Brain microvascular endothelial cell (primary cell): ENCODE results near the gene RPL27A.

Experiments
- DNase-seq: peaks from one replicate; pipeline ENCODE4 v3.0.0-alpha.2; 2020
- H3K27ac ChIP-seq: fragments of 250-450 bp; sonication (Bioruptor Pico); 2 replicates; pipeline ENCODE4 v1.5.1; 2020; ENCODE audit warnings: mild to moderate bottlenecking, moderate library complexity
- H3K27me3 ChIP-seq: fragments of 250-450 bp; sonication (Bioruptor Pico); replicated peaks from 2 replicates; pipeline ENCODE4 v1.5.1; 2020; ENCODE audit warnings: mild to moderate bottlenecking
- H3K36me3 ChIP-seq: fragments of 250-450 bp; sonication (Bioruptor Pico); replicated peaks from 2 replicates; pipeline ENCODE4 v1.5.1; 2020; ENCODE audit warnings: mild to moderate bottlenecking
- H3K4me3 ChIP-seq: 2 replicates; pipeline ENCODE4 v1.5.1; 2011; ENCODE audit warnings: low read depth, mild to moderate bottlenecking, control low read depth, low read length, moderate library complexity
- in situ Hi-C: cut with HindIII; loops from 2 replicates; pipeline ENCODE4 v1.10.0; 2017; ENCODE audit warnings: low sequenced_read_pairs, low pct_ligation_motif_present
- TF ChIP-seq, protein P1 (sequence below): IDR thresholded peaks from 2 replicates; pipeline ENCODE4 v1.5.1; 2011; ENCODE audit warnings: low read depth, mild to moderate bottlenecking, moderate library complexity, low read length, control low read depth, inconsistent platforms; ENCODE audit errors: missing control alignments

The RPL27A gene

DNA sequence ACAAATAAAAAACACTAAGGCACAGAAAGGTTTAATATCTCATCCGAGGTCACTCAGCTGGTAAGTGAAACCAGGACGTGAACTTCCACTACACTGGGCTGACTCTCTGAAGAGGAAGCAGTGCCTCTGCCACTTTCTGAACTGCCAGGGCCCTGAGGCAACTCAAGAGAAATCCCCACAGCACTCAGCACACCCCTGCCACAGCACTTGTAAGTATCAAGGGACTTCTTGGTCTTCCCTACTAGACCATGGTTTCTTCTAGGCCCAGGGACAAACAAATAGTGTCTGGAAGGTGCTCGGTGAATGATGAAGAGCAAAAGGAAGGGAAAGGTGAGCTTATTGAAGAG lies 49.7 kb downstream of the RPL27A start:
- no peaks in the 10 kb centered on the region for H3K27me3 ChIP-seq
- in situ Hi-C loops: no loop called here
- no peak overlapping the region for H3K27ac ChIP-seq
- H3K36me3 ChIP-seq: no peaks in the 10 kb centered on the region
- H3K4me3 ChIP-seq: no peak overlapping the region
- no peak for DNase-seq
- TF ChIP-seq, protein P1, sequence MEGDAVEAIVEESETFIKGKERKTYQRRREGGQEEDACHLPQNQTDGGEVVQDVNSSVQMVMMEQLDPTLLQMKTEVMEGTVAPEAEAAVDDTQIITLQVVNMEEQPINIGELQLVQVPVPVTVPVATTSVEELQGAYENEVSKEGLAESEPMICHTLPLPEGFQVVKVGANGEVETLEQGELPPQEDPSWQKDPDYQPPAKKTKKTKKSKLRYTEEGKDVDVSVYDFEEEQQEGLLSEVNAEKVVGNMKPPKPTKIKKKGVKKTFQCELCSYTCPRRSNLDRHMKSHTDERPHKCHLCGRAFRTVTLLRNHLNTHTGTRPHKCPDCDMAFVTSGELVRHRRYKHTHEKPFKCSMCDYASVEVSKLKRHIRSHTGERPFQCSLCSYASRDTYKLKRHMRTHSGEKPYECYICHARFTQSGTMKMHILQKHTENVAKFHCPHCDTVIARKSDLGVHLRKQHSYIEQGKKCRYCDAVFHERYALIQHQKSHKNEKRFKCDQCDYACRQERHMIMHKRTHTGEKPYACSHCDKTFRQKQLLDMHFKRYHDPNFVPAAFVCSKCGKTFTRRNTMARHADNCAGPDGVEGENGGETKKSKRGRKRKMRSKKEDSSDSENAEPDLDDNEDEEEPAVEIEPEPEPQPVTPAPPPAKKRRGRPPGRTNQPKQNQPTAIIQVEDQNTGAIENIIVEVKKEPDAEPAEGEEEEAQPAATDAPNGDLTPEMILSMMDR: no peak

GRCh38 chr11:8732748-8733241 lies 50.2 kb downstream of the RPL27A start:
- Histone ChIP-seq H3K27me3 (no peaks in the 10 kb centered on the region), H3K27ac (no peak overlapping the region), H3K36me3 (no peaks in the 10 kb centered on the region), H3K4me3 (no peak overlapping the region)
- TF ChIP-seq, protein P1: no peak
- in situ Hi-C loops: no loop called here
- DNase-seq: peak; percentile 61

GRCh38 chr11:8733852-8734251 lies 51.3 kb downstream of the RPL27A start:
- Histone ChIP-seq H3K27me3 (no peaks in the 10 kb centered on the region), H3K27ac (no peak overlapping the region), H3K4me3 (no peak overlapping the region), H3K36me3 (no peaks in the 10 kb centered on the region)
- DNase-seq: no peak
- in situ Hi-C loops: no loop called here
- TF ChIP-seq, protein P1: no peak

DNA sequence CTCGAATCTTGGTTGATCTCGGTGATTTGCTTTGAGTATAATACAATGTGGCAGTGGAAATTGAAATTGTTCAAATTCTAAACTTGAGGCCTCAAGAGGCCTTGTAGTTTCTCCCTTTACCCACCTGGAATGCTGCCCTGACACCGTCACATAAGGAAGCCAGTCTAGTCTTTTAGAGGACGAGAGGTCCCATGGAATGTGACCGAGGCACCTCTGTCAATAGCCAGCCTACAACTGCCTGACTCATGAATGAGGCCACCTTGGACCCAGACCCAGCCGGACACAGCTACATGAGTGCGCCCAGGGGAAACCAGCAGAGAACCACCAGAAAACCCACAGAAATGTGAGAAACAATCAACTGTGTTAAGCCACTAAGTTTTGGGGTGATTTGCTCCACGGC lies 52.5 kb downstream of the RPL27A start:
- TF ChIP-seq, protein P1: no peak
- in situ Hi-C loops: no loop called here
- H3K27ac ChIP-seq: no peak overlapping the region
- no peak overlapping the region for H3K4me3 ChIP-seq
- H3K36me3 ChIP-seq: no peaks in the 10 kb centered on the region
- no peaks in the 10 kb centered on the region for H3K27me3 ChIP-seq
- DNase-seq: no peak

DNA sequence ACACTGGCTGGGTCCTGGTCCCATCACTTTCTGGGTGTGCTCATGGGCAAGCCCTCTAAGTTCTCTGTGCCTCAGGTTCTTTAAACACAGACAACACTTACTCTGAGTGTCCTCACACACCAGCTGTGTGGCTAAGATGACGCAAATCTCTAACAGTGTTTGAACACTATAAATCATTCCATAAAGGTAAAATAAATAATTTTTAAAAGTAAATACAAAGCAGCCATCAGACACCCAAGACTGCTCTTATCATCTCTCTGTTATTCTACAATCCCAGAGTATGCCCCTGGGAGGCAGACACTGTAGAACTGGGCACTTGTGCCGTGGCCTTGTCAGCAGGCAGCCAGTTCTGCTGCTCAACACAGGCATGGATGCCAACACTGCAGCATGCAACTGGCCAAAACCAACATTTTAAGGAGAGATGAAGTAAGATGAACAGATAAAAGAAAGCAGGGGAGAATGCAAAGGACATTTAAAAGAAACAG lies 56.8 kb downstream of the RPL27A start:
- TF ChIP-seq, protein P1: no peak
- Histone ChIP-seq H3K36me3 (no peaks in the 10 kb centered on the region), H3K27me3 (no peaks in the 10 kb centered on the region), H3K27ac (no peak overlapping the region), H3K4me3 (no peak overlapping the region)
- in situ Hi-C loops: no loop called here
- DNase-seq: no peak
